HG03442 (cell line): ENCODE data around the gene TOPBP1.
A peak's percentile ranks its signal among the peaks of the same experiment; 100 is the strongest.

ENCODE experiments used
- ATAC-seq: cut with Tn5 transposase; IDR thresholded peaks from one replicate; pipeline ENCODE4 v1.9.1; 2021; ENCODE audit warnings: mild to moderate bottlenecking, moderate library complexity; ENCODE audit not compliant: unreplicated experiment

TOPBP1 gene

GRCh38 chr3:133611534-133611933 lies 50.2 kb downstream of the TOPBP1 start:
- no peak for ATAC-seq

DNA sequence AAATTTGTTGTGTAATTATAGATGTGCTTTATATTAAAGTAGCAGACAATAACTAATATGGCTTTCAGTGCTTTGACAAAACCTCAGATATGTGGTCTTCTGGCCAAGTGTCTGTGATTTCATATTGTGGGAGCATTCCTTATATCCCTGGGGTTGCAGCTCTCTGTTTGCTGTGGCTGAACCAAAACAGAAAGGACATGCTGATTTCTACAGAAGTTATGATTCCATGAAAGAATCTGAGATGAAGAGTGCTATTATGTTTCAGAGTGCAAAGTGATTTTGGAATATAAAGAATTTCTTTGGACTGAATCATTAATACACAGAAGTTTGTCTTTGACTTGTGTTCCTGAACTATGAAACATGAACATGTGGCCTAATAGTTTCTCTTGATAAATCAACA lies 51.7 kb downstream of the TOPBP1 start:
- no peak for ATAC-seq

DNA sequence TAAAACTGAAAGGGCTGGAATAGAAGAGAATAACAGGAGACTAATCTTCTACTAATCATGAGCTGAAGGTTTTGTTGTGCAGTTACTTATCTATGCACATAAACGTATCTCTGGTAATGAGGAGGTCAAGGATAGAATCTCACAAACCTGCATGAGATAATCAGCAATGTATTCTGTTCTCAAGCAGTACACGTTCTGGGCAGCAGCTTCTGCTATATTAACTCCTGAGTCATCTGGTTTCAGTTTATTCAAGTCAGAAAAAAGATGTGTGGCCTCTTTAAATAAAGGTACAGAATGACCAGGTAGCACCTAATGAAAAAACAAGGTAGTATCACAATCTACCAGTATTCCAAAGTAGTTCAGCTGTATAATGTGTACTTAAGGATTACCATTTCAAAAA lies 53.4 kb downstream of the TOPBP1 start:
- ATAC-seq: no peak

DNA sequence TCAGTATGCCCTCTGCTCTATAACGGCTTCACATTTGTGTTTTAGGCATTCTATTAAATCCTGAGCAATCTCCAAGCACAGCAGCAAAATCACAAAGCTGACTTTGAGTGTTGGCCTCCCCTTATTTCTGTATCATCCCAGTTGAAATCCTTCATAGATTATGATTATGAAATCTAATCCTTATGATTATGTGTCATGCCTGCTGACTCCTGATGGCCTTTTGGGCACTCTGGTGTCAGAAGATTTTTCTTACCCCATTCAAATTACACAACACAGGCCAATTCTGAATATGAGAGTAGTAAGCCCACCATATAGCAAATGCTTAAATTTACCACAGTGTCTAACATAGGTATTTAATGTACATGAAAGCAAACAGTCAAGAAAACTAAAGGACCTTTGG lies 53.9 kb downstream of the TOPBP1 start:
- ATAC-seq: no peak

GRCh38 chr3:133606902-133607301 lies 54.8 kb downstream of the TOPBP1 start:
- ATAC-seq: no peak

DNA sequence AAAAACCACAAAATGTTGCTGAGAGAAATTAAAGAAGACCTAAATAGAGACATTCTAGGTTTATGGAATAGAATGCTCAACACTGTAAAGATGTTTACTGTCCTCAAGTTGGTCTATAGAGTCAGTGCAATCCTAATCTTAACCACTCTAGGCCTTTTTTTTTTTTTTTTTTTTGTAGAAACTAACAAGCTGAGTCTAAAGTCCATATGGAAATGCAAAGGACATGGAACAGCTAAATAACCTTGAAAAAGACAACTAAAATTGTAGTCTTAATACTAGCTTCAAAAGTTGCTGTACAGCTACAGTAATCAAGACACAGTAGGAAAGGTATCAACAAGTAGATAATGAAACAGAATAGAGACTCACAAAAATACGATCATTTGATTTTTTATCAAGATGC lies 55.4 kb downstream of the TOPBP1 start:
- no peak for ATAC-seq

GRCh38 chr3:133600572-133601081 lies 61.1 kb downstream of the TOPBP1 start:
- no peak for ATAC-seq

DNA sequence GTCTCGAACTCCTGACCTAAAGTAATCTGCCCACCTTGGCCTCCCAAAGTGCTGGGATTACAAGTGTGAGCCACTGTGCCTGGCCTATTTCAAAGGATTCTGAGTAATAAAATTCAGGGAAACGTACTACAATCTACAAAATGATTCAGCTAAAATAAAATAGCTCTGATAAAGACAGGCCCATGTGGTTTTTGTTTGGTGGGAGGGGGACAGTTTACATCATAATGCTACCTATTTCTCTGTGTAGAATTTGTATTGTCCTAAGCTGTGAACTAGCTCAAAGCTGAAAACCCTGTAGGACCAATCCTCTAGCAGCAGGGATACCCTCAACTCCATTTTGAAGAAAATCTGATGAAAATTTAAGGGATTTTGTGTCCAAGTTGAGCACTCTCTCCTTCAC lies 62.5 kb downstream of the TOPBP1 start:
- no peak for ATAC-seq

- no peak for ATAC-seq
Observed at GRCh38 chr3:133598405-133598804, 63.3 kb downstream of the TOPBP1 start.

- ATAC-seq: no peak
Observed at GRCh38 chr3:133595341-133595740, 66.4 kb downstream of the TOPBP1 start.

DNA sequence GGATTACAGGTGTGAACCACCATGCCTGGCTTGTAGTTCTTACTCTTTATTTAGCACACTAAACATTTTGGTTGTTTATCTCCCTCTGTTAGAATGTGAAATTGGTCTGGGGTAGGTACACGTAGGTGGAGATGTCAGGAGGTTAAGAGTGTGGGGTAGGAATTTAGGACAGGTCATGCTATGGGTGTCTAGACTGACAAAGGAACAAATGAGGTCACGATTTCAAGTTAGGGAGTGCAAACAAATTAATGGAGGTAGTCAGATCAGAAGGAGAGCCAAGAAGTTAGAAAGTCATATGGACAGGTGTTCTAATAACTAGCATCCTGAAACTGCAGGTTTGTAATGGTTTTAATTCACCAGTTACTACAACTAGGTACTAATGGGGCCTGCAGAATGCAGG lies 68.5 kb downstream of the TOPBP1 start:
- ATAC-seq: no peak

DNA sequence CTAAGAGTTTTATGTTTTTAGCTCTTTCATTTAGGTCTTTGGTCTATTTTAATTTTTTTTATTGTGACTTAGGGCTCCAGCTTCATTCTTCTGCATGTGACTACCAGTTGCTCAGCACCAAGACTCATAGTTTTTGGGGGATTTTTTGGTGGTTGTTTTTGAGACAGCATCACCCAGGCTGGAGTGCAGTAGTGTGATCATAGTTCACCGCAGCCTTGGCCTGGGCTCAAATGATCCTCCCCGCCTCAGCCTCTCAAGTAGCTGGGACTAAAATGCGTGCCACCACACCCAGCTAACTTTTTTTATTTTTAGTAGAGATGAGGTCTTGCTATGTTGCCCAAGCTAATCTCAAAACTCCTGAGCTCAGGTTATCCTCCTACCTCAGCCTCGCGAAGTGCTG lies 68.9 kb downstream of the TOPBP1 start:
- no peak for ATAC-seq

DNA sequence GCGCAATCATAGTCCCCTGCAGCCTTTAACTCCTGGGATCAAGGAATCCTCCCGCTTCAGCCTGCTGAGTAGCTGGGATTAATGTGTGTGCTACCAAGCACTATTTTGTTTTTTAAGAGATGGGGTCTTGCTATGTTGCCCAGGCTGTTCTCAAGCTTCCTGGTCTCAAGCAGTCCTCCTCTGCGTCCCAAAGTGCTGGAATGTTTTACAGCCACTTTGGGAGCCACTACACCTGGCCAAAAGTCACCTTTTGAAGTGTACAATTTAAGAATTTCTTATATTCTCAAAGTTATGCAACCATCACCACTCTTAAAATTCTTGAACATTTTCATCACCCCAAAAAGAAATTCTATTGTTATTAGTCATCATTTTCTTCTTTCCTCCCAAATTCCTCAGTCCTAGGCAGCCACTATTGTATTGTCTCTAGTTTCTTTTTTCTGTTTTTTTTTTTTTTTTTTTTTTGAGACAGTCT lies 70.4 kb downstream of the TOPBP1 start:
- ATAC-seq: no peak

DNA sequence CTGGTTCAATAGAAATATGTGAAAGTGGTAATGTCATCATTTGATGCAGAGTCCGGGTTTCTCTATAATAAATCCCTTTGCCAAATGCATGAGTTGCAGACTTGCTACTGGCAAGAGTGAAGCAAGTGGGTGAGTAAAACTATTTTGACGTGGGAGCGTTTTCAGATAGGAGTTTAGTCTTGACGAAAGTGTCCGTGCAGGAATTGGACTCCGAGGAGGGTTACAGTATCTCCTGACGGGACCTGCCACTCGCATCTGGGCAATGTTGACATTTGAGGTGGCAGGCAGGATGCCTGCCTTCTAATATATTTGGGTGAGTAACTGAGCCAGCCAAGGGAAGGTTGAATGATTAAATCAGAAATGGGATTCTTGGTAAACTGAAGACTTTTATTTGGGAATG lies 72.2 kb downstream of the TOPBP1 start:
- no peak for ATAC-seq

- ATAC-seq: no peak
Observed at GRCh38 chr3:133588784-133589465, 72.8 kb downstream of the TOPBP1 start.

DNA sequence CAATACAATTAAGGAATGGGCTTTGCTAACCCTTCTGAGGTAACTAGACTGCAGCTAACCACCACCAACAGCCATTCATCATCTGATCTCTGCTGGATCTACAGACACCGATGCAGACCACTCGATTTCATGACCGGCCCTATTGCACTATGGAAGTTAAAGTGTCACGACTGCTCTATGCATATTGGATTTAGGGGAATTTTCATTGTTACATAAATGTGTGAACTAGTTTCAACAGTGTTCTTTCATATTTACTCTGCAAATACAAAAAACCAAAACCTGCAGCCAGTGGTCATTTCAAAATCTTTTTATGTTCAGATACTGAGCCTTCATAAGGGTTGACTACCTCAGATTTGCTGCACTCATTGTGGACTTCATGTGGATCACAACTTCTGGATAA lies 73.7 kb downstream of the TOPBP1 start:
- ATAC-seq: no peak

- ATAC-seq: no peak
Observed at GRCh38 chr3:133583396-133583795, 78.3 kb downstream of the TOPBP1 start.

GRCh38 chr3:133578548-133579191 lies 83.1 kb downstream of the TOPBP1 start:
- ATAC-seq: no peak

DNA sequence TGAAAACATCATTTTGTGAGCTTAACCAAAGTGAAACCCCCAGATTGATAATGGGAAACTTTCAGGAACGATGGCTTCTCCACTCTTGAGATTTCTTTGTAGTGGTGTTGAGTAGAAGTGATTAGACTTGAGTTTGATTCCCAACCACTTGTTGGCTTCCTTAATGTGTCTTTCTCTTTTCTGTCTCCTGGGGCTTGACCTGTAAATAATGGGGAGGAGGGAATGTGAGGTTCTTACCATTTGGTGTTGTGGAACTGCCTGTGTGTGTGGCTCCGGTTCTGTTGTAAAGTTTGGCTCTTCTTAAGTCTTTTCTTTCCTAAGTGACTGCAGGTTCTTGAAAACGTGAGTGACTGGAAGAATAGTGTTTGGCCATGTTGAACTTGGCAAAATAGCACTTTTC lies 85.6 kb downstream of the TOPBP1 start:
- no peak for ATAC-seq

DNA sequence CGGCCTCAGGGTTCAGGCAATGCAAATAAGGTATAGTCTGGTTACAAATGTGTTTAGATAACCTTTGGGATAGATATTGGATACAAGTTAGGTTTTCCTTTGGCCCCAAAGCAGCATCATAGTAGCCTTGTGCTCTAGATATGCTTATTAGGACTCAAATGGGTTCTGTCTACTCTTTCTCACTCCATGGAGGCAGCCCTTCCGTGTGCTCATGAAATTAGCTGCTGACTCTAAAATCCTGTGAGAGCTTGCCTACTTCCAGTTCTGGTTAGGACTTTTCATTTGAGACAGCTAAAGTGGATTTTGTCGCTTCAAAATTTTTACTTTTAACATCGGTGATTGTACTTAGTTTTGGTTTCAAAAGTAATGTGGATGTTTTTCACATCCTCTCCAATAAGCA lies 86.7 kb downstream of the TOPBP1 start:
- ATAC-seq: no peak

- peak; percentile 33 for ATAC-seq
Observed at GRCh38 chr3:133574260-133574881, 87.4 kb downstream of the TOPBP1 start.

DNA sequence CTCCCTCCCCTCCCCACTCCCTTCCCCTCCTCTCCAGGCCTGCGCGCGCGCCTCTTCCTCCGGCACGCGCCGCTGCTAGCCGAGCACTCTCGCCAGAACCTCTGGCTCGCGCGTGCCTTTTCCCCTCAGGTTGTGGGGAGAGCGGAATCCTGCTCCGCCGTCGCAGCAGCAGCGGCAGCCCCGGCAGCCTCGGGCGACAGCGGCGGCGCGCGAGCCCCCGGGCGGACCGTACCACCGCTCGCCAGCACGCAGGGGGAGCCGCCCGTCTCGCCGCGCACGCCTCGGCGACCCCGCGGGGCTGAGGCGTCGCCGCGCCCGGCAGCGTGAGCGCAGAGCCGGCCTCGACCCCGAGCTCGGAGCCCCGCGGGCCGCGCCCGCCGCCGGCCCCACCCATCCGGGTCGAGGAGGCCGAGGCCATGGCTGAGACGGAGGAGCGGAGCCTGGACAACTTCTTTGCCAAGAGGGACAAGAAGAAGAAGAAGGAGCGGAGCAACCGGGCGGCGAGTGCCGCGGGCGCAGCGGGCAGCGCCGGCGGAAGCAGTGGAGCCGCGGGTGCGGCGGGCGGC lies 88.0 kb downstream of the TOPBP1 start, which contains the start of gene CDV3:
CDV3 (plus strand) TSS at position 58 of the 566 bp plus-strand sequence; CDS start at position 417, 359 bp downstream.
- peak; percentile 24 for ATAC-seq
